Activated CD4-positive, CD25-positive, alpha-beta regulatory T cell treated with anti-CD3 and anti-CD28 coated beads, Interleukin-2, amount 50 U/mL, for 24 hours (primary cell): ENCODE results near the gene UBE2QL1.

Experiments
- ATAC-seq, 2 donors: fragments of 150-1000 bp; cut with Tn5 transposase; one replicate each; pipeline ENCODE4 v1.10.0; 2021; ENCODE audit warnings: mild to moderate bottlenecking in 1 of 2, moderate library complexity in 1 of 2

Gene UBE2QL1, protein sequence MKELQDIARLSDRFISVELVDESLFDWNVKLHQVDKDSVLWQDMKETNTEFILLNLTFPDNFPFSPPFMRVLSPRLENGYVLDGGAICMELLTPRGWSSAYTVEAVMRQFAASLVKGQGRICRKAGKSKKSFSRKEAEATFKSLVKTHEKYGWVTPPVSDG

DNA sequence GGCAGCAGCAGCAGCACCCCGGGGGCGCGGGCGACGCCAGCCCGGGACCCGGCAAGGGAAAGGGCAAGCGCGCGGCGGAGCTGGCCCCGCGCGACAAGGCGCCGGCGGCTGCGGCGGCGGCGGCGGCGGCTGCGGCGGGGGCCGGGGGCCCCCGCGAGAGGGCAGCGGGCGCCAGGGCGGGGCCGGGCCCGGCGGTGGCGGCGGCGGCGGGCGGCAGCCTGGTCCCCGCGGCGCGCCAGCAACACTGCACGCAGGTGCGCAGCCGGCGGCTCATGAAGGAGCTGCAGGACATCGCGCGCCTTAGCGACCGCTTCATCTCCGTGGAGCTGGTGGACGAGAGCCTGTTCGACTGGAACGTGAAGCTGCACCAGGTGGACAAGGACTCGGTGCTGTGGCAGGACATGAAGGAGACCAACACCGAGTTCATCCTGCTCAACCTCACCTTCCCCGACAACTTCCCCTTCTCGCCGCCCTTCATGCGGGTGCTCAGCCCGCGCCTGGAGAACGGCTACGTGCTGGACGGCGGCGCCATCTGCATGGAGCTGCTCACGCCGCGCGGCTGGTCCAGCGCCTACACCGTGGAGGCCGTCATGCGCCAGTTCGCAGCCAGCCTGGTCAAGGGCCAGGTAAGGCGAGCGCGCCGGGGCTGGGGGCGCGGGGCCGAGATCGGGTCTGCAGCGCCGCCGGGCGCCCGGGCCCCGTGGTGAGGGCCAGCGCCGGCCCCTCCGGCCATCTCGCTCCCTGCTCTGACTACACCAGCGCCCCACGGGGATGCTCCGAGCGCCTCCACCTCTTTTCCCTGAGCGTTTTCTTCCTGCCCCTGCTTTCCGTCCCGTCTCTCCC lies at the start of gene UBE2QL1:
Gene UBE2QL1 (plus strand): TSS at position 238 of the 843 bp plus-strand sequence. CDS start 35 bp downstream, at position 273.
- peak in 1 of 2 donors; percentile 17 for ATAC-seq

DNA sequence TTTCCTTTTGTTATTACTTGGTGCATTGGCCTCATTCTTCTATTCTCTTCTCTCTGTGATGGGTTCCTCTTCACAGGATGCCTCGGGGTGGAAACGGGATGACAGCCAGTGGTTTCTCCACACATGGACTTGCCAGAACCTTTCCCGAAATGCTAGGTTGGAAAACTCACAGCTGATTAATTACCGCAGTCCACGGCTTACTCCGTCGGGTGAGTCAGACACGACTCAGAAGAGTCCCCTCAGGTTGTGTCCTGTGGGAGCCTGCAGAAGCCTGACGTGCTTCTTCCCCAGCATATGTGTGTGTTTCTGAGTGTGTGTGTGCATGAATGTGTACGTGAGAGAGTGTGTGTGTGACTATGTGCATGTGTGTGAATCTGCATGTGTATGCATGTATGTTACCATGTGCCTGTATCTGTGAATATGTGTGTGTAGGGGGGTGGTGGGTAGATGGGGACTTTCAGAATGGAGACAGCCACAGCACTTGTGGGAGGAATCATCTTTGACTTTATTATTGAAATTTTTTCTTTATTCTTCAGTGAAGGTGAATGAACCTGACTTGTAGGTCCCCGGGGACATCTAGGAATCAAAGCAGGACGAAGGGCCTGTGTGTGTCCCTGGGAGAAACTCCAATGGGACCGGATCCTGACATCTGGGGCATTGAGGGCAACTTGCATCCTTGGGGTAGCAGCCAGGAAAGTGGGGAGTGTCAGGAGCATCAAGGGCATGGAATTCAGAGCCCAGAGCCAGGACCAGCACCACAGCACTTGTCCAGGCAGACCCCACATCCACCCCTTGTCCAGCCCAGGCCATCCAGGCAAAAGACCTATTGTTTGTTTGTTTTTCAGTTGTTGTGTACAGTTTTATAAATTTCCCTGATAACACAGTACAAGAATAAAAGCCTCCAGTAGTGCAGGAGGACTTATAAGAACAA lies 48.4 kb upstream of the UBE2QL1 start:
- ATAC-seq = no peak

DNA sequence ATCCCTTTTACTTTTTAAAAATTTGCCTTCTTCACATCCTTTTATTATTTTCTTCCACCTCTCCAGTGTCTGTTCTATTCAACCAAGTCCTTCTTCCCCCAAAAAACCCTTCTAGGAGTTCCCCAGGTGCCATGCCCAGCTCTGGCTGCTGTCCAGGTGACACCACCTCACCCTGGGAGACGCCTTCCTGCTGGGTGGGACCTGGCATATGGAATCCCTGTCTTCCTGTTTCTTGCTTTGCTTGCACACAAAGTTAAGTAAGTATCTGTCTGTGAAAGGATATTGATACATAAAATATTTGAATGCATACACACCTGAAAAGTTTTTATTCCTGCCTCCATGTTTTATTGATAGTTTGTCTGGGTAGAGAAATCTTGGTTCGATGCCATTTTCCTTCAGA lies 47.2 kb upstream of the UBE2QL1 start:
- no peak for ATAC-seq

DNA sequence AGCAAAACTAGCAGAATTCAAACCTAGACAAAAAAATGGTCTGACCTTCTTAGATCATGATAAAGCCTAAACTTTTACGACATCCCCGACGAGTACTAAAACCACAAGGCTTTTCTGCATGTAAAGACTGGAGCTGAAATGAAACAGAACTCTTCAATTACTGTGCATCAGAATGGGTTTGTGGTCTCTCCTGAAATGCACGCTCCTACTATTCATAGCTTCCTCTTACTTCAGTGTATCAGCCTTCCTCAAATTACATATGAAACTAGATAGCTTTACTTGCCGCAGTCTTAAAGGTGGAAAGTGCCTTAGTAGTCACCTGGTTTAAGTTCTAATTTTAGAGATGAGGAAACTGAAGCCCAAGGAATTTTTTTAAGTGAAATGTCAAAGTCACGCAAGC lies 45.7 kb upstream of the UBE2QL1 start:
- no peak for ATAC-seq

DNA sequence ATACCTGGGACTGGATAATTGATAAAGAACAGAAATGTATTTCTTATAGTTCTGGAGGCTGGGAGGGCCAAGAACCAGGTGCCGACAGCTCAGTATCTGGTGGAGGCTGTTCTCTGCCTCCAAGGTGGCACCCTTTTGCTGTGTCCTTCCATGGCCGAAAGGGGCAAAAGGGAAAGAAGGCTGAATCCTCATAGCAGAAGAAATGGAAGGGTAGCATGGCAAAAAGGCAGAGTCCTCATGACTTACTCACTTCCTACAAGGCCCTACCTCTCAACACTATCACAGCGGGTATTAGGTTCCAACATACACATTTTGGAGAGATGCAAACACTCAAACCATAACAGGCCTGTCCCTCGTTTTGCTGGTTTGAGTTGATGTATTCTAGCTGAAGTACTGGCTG lies 45.2 kb upstream of the UBE2QL1 start:
- ATAC-seq = no peak

DNA sequence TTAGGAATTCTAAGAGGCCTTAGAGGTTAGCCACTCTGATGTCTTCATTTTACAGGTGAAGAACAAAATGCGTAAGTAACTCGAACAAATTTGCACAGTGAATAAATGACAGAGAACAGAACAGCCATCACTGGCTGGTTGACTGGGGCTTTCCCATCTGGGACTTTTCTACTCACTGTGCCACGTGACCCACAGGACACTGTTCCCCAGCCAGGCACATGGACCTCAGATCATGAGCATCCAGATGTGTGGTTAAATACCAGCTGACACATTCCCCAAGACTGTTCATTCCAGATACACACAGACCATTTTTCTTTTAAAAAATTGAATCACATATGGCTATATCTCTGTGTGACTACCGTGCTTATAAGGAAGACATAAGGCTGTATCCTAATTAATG lies 44.5 kb upstream of the UBE2QL1 start:
- no peak for ATAC-seq

DNA sequence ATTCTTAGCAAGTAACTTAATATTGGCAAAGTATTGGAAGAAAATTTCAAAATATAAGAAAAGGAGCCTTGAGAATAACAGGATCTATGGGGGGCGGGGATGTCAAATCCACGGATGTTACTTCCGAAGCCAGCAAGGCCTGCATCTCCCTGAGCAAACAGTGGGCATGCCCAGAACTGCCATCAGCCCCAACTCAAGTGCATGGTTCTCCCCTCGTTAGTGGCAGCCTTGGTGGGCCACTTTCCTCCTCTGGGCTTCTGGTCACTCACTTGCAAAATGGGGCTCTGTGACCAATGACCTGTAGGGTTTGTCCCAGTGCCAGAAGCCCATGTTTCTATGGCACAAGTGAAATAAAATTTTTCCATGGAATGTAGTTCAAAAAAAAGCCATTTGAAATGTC lies 43.1 kb upstream of the UBE2QL1 start:
- ATAC-seq = no peak

DNA sequence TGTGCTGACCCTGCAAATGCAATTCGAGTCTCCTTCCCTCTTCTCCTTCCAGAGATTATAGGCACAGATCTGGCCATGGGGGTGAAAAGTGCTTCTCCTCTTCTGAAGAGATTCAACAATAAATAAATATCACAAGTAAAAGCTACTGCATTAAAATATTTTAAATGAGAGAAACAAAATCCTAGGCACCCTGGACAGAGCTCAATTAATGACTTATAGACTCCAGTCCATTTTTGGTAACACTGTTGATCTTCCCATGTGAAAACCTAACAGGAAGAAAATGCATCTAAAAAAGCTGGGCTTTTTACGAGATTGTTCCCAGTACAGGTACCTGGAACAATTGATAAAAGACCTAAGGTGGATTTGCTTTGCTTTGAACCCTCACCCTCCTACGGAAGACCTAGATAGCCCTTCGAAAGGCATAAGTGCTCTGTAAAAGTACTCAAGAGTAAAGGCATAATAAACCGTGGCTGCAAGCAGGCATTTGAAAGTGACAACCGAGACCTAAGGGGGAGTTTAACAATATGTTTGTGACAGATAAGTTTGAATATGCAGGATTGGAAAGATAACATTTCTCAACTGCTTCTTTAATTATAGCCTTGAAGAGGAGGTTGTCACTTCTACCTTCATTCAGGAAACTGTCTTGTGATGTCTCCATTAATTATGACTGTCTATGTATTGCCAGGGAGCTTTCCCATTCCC lies 41.0 kb upstream of the UBE2QL1 start:
- ATAC-seq = no peak

DNA sequence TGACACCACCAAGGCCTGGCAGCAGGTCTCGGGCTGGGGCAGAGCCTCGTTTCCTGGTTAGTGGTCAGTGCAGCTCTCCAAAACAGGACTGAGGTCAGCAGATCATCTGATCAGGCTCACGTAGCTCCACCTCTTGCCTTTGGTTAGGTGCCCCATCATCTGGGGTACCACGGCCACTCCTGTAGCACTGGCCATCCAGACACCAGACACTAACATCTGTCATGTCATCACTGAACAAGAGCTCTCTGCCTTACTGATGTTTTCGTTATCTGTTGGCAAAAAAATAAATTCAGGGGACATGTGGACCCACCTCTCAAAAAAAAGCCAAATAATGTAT lies 40.4 kb upstream of the UBE2QL1 start:
- no peak for ATAC-seq

DNA sequence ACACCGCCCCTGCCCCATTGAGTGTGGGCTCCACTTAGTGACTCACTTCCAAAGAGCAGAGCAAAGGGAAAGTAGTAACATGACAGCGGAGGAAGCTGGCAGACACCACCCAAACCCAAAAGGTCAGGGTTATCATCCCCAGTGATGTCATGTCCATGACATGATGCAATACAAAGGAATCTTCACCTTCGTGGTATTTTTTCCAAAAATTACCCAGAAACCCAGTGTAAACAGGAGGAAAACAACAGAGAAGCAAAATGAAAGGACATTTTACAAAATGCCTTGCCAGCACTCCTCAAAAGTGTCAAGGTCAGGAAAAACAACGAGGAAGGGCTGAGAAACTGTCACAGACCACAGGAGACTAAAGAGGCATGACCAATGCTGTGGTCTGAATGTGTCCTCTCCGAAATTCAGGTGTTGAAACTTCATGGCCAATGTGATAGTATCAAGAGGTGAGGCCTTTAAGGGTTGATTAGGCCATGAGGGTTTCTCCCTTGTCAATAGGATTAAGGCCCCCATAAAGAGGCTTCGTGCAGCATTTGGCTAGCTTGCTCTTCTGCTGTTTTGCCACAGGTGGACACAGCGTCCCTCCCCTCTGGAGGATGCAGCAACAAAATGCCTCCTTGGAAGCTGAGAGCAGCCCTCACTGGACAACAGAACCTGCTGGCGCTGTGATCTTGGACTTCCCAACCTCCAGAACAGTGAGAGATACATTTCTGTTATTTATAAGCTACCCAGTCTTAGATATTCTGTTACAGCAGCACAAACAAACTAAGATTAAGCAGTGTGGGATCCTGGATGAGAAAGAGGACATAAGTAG lies 39.8 kb upstream of the UBE2QL1 start:
- ATAC-seq = no peak

DNA sequence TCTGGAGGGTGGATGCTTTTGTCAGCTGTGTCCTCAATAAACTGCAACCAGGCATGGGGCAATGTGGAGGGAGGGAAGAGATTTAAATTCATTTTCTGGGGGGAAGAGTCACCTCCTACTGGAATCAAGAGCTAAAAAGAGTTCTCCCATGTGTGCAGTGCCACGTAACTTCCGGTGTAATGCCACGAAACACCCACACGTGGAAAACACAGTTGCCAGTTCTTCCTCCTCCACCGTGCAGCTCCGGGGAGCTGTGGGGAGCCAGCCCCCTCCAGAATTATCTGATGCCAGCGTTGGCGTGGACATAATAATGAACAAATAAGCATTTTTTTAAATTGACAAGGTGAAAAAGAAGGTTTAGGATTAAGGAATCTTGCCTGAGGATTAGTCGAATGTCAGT lies 38.2 kb upstream of the UBE2QL1 start:
- no peak for ATAC-seq

DNA sequence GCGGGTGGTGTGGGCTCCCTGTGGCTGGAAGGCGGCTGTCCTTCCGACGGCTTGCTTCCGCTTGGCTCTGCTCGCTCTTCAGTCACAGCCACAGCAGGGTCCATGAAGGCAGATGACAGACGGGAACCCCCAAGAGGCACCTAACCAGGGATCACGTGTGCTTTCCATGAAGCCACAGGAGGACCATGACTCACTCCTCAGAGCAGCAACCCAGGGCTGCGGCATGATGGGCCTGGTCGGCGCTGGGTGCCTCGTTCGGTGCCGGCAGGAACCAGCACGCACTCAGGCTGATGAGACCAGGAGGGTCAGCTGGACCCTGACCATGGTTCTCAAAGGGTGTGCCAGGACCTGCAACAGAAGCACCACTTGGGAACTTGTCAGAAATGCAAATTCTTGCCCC lies 37.5 kb upstream of the UBE2QL1 start:
- ATAC-seq = no peak

DNA sequence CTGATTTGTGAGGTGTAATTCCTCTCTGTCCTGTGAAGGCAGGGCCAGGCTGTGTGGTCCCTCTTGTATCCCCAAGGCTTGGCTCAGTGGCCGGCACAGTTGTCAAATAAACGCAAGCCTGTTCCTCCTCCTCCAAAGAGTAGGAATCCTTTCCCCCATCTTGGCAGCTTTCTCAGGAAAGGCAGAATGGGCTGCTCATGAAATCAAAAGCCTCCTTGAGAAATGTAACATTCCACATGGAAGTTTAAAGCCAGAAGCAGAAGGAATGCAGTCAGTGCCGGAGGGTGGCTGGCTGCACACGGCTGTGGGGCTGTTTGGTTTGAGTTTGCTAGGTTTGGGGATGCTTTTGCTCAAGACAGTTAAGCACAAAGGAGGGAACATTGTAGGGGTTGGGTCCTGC lies 35.8 kb upstream of the UBE2QL1 start:
- no peak for ATAC-seq

DNA sequence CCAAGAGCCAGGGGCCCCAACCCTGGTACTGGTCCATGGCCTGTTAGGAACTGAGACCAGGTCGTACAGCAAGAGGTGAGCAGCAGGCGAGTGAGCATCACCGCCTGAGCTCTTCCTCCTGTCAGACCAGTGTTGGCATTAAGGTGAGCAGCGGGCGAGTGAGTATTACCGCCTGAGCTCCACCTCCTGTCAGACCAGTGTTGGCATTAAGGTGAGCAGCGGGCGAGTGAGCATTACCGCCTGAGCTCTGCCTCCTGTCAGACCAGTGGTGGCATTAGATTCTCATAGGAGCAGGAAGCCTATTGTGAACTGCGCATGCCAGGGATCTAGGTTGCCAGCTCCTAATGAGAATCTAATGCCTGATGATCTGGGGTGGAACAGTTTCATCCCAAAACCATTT lies 31.0 kb upstream of the UBE2QL1 start:
- no peak for ATAC-seq

DNA sequence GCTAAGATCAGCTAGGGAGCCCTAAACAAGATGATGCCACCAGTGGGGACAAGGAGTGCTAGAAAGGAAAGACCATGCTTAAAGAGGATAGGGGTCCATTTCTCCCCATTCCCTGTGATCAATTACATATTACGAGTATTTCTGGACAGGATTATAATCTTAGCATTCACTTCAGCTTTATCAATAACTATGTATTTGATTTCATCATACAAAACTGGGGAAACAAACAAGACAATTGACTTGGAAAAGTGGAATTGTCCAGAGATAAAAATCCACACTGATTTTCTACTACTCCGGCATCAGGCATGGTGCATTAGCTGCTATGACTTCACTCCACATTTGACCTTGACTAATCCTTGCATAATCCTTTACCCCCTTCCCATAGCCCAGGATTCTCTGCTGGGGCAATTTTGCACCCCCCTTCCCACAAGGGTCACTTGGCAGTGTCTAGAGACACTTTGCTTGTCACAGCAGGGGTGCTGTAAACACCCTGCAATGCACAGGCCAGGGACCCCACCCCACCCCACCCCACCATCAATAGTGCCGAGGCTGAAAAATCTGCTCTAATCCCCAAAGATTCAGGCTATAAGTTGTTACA lies 29.9 kb upstream of the UBE2QL1 start:
- no peak for ATAC-seq

DNA sequence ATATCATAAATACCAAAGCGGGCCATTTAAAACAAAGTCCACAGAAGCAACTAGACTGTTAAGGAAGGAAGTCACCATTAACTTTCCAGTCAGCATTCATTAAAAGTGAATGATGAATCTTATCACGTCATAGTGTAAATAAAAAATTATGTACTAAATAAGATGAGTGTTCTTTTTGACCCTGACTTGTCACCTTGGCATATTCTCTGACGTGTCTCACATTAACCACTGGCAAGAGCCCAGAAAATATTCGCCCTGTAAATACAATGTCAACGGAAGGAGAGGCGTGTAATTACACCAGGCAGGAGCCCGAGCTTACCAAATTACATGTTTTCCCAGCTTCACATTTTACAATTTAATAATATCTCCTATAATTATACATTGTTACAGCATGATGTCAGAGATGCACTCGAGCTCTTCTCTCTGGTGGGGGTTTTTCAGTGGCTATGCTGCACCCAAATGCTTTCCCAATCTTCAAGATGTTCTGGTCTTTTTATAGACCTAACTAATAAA lies 29.3 kb upstream of the UBE2QL1 start:
- no peak for ATAC-seq

DNA sequence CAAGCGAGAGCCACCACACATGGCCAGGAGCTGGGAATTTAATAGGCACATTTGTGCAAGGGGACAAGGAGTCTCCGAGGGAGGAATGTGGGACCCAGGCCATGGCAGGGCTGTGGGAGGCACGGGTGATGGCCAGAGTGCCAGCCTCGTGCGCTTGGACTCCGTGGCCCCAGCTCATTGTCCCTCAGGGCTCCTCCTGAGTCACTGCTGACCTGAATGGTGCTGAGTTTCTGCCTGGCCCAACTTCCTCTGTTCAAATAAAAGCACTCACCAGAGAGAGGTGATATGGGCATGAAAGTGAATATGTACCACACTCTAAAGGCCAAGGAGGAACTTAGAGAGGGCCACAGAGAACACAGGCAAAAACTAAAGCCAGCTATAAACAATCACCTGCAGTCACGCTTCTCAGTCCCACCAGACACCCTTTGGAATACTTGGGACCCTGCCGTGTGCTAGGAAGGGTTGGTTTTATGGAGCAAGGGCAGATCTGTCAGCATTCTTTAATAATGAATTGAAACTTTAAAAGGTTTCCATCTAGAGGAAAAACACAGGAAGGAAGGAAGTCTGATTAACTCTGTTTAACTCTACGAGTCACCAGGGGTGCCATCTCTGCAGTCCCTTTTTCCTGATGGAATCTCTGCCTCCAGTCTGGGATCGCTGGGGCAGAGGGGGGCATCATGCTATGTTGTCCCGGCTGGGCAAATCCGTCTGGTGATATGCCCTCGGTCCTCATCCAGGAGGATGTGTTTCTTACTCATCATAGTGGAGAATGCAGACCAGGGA lies 25.1 kb upstream of the UBE2QL1 start:
- ATAC-seq = no peak

DNA sequence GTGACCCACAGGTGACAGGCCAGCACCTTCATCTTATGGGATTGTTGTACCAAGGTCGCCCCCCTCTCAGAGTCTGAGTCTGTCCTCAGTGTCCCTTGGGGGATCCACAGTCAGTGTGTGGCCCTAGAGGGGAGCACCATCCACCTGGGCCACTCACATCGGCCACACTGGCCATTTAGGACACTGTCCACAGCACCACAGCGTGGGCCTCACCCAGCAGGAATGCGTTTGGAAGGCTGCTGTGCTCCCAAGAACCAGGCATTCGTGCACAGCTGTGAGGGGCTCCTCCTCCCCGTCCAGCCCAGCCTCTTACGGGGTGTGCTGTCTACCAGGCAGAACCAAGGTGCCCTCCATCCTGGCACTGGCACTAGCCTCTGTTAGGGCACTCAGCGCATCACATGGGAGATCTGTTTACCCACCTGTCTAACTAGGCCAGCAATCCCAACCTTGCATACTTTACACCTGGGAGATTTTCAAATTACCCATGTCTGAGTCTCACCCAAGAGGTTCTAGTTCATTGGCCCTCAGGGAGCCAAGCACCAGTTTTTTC lies 24.5 kb upstream of the UBE2QL1 start:
- ATAC-seq = no peak

DNA sequence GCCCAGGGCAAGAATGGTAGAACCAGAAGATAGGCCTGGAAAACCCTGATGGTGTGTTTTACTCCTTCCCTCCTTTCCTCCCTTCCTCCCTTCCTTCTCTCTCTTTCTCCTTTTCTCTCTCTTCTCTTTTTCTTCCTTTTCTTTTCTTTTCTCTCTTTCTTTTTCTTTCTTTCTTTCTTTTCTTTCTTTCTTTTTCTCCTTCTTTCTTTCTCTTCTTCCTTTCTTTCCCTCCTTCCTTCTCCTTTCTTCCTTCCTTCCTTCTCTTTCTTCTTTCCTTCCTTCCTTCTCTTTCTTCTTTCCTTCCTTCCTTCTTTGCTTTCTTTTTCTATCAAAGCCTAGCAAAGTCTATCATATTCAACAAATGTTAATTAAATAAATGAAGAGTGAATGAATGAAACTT lies 24.0 kb upstream of the UBE2QL1 start:
- ATAC-seq = no peak

DNA sequence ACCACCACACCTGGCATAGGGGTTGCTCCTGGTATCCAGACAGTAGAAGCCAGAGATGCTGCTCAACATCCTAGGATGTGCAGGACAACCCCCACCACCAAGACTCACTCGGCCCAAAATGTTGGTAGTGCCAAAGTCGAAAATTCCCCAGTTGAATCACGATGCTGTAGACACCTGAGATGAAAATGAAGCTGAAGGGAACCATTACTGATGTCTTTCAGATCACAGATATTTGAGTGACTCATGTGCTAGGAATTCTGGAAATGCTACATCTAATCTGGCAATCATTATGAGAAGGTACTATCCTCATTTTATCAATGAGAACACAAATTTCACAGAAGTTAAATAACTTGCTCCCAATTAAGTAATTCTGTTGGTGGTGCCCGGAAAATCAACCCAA lies 21.0 kb upstream of the UBE2QL1 start:
- ATAC-seq = no peak
